Hepatocyte (in vitro differentiated cells): ENCODE measurements around the gene ABCF1. TPM values are rescaled to one million over a fixed set of nuclear protein-coding genes. Genes with fewer than 3 reads are reported as not detected.
A peak's percentile ranks its signal among the peaks of the same experiment; 100 is the strongest.

Experiments
- DNase-seq: peaks from one replicate; pipeline ENCODE4 v3.0.0-alpha.2; 2016; ENCODE audit warnings: low spot score
- H2AFZ ChIP-seq: fragments of 200-600 bp; sonication (generic); 2 replicates; pipeline ENCODE4 v1.6.0; 2016; ENCODE audit warnings: antibody characterized with exemption, mild to moderate bottlenecking
- H3K27ac ChIP-seq: fragments of 200-600 bp; sonication (generic); 2 replicates; pipeline ENCODE4 v1.5.1; 2016; ENCODE audit warnings: mild to moderate bottlenecking
- H3K27me3 ChIP-seq: fragments of 200-600 bp; sonication (generic); 2 replicates; pipeline ENCODE4 v1.6.1; 2016
- H3K36me3 ChIP-seq: fragments of 200-600 bp; sonication (generic); replicated peaks from 2 replicates; pipeline ENCODE4 v1.5.1; 2016; ENCODE audit warnings: low read depth; ENCODE audit not compliant: insufficient read depth
- H3K4me1 ChIP-seq: fragments of 200-600 bp; sonication (generic); 2 replicates; pipeline ENCODE4 v1.5.1; 2016; ENCODE audit warnings: mild to moderate bottlenecking, moderate library complexity; ENCODE audit not compliant: insufficient read depth
- H3K4me2 ChIP-seq: fragments of 200-600 bp; sonication (generic); 2 replicates; pipeline ENCODE4 v1.6.0; 2016
- H3K4me3 ChIP-seq: fragments of 200-600 bp; sonication (generic); 2 replicates; pipeline ENCODE4 v1.5.1; 2016; ENCODE audit warnings: mild to moderate bottlenecking
- H3K79me2 ChIP-seq: fragments of 200-600 bp; sonication (generic); 2 replicates; pipeline ENCODE4 v1.6.0; 2017; ENCODE audit warnings: mild to moderate bottlenecking
- H3K9me2 ChIP-seq: fragments of 200-600 bp; sonication (generic); replicated peaks from 2 replicates; pipeline ENCODE4 v1.6.0; 2017; ENCODE audit warnings: mild to moderate bottlenecking; ENCODE audit not compliant: insufficient read depth
- H3K9me3 ChIP-seq: fragments of 200-600 bp; sonication (generic); 2 replicates; pipeline ENCODE4 v1.5.1; 2016; ENCODE audit warnings: low read depth, mild to moderate bottlenecking
- H4K20me1 ChIP-seq: fragments of 200-600 bp; sonication (generic); 2 replicates; pipeline ENCODE4 v1.6.0; 2016; ENCODE audit warnings: mild to moderate bottlenecking; ENCODE audit not compliant: insufficient read depth, poor library complexity, severe bottlenecking
- EZH2 ChIP-seq: fragments of 200-600 bp; sonication (generic); IDR thresholded peaks from 2 replicates; pipeline ENCODE4 v1.6.1; 2016; ENCODE audit warnings: antibody characterized with exemption, mild to moderate bottlenecking, borderline replicate concordance
- EZH2phosphoT487 ChIP-seq: fragments of 200-600 bp; sonication (generic); IDR thresholded peaks from one replicate; pipeline ENCODE4 v1.6.1; 2018; ENCODE audit warnings: antibody characterized with exemption, mild to moderate bottlenecking, low read depth, moderate library complexity; ENCODE audit not compliant: unreplicated experiment, severe bottlenecking
- WGBS: methylation state at CpG from one replicate; pipeline ENCODE4 v1.1.6; 2016; ENCODE audit warnings: low lambda C conversion rate; ENCODE audit errors: missing lambda C conversion rate; 5-methylcytosine and 5-hydroxymethylcytosine counted together
- polyA plus RNA-seq: library from polyadenylated mRNA; unstranded; fragments of >200 nt; fragmentation: Nextera tagmentation; extraction: Ambion mirVana; gene quantifications from 2 replicates; pipeline ENCODE4 v1.2.1, GENCODE V29; 2016
- total RNA-seq: library from RNA; depleted of rRNA; stranded (reverse); fragments of >200 nt; gene quantifications from 2 replicates; pipeline ENCODE4 v1.2.3, GENCODE V29; 2014
- TF ChIP-seq, protein P1 (sequence below): fragments of 200-600 bp; sonication (generic); IDR thresholded peaks from 2 replicates; pipeline ENCODE4 v1.5.1; 2016; ENCODE audit warnings: antibody characterized with exemption, mild to moderate bottlenecking; ENCODE audit not compliant: poor library complexity

The ABCF1 gene
- total and polyA plus RNA-seq, 2 experiments from 2014 or later, result 36.5 to 62.0 TPM

GRCh38 chr6:30614843-30615218, 43.6 kb downstream of the ABCF1 start:
- Histone ChIP-seq H3K9me3 (no peaks in the 10 kb centered on the region), H3K4me2 (peak overlapping the region; percentile 90), H3K36me3 (peaks cover 6% of the 10 kb centered on the region), H3K27me3 (no peaks in the 10 kb centered on the region), H3K4me3 (peak overlapping the region; percentile 81), H3K9me2 (no peaks in the 10 kb centered on the region), H4K20me1 (peaks cover 22% of the 10 kb centered on the region), H3K27ac (peak overlapping the region; percentile 98), H3K79me2 (peaks cover 41% of the 10 kb centered on the region), H2AFZ (no peak overlapping the region), H3K4me1 (peaks cover 18% of the 10 kb centered on the region)
- under 1% methylated on average over 6 of the region's 6 CpGs for WGBS
- DNase-seq, result peak; percentile 96
- TF ChIP-seq, protein P1, sequence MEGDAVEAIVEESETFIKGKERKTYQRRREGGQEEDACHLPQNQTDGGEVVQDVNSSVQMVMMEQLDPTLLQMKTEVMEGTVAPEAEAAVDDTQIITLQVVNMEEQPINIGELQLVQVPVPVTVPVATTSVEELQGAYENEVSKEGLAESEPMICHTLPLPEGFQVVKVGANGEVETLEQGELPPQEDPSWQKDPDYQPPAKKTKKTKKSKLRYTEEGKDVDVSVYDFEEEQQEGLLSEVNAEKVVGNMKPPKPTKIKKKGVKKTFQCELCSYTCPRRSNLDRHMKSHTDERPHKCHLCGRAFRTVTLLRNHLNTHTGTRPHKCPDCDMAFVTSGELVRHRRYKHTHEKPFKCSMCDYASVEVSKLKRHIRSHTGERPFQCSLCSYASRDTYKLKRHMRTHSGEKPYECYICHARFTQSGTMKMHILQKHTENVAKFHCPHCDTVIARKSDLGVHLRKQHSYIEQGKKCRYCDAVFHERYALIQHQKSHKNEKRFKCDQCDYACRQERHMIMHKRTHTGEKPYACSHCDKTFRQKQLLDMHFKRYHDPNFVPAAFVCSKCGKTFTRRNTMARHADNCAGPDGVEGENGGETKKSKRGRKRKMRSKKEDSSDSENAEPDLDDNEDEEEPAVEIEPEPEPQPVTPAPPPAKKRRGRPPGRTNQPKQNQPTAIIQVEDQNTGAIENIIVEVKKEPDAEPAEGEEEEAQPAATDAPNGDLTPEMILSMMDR, result no peak
- TF ChIP-seq EZH2 (no peak), EZH2phosphoT487 (no peak)

GRCh38 chr6:30615219-30615957, 44.1 kb downstream of the ABCF1 start:
- H4K20me1 ChIP-seq, result peaks cover 21% of the 10 kb centered on the region

GRCh38 chr6:30615958-30616810, 44.9 kb downstream of the ABCF1 start:
- Histone ChIP-seq H3K4me2 (peak overlapping the region; percentile 90), H3K27ac (peak overlapping the region; percentile 98), H3K79me2 (peaks cover 37% of the 10 kb centered on the region), H4K20me1 (peaks cover 21% of the 10 kb centered on the region), H3K9me3 (no peaks in the 10 kb centered on the region), H2AFZ (no peak overlapping the region), H3K27me3 (no peaks in the 10 kb centered on the region), H3K4me1 (peaks cover 18% of the 10 kb centered on the region), H3K36me3 (peaks cover 6% of the 10 kb centered on the region), H3K4me3 (peak overlapping the region; percentile 81), H3K9me2 (no peaks in the 10 kb centered on the region)
- 2% methylated on average over 10 of the region's 10 CpGs for WGBS
- TF ChIP-seq EZH2, result no peak
- TF ChIP-seq, protein P1, result no peak
- TF ChIP-seq EZH2phosphoT487, result no peak
- DNase-seq, result peak; percentile 37

More at GRCh38 chr6:30615219-30615957, 44.1 kb downstream of the ABCF1 start:
- TF ChIP-seq EZH2 (no peak), EZH2phosphoT487 (no peak)
- TF ChIP-seq, protein P1, result no peak
- H3K79me2 ChIP-seq, result peaks cover 37% of the 10 kb centered on the region
- WGBS, result 1% methylated on average over 10 of the region's 10 CpGs
- no peaks in the 10 kb centered on the region for H3K27me3 ChIP-seq
- no peak overlapping the region for H2AFZ ChIP-seq
- peak overlapping the region; percentile 81 for H3K4me3 ChIP-seq
- peaks cover 18% of the 10 kb centered on the region for H3K4me1 ChIP-seq
- H3K9me2 ChIP-seq, result no peaks in the 10 kb centered on the region
- H3K36me3 ChIP-seq, result peaks cover 6% of the 10 kb centered on the region
- H3K27ac ChIP-seq, result peak overlapping the region; percentile 98
- no peaks in the 10 kb centered on the region for H3K9me3 ChIP-seq
- H3K4me2 ChIP-seq, result peak overlapping the region; percentile 90
- DNase-seq, result peak; percentile 75
